Measurements from ENCODE around the gene CAGE1. TPM values are rescaled to one million over a fixed set of nuclear protein-coding genes. Genes with fewer than 3 reads are reported as not detected.

The CAGE1 gene
- total and polyA plus RNA-seq, 2 donors (not counting 1 experiment from before 2014, with no cell fraction given): 0.17 TPM; not detected in 1

GRCh38 chr6:7285416-7285815 is 104.1 kb downstream of the CAGE1 start:
- H3K27ac ChIP-seq (ENCODE audit: insufficient read depth, low read length): no peak overlapping the region
- H3K9ac ChIP-seq (ENCODE audit: insufficient read depth, low read length): no peak overlapping the region
- no peaks in the 10 kb centered on the region for H4K20me1 ChIP-seq (ENCODE audit: control insufficient read depth, extremely low read depth, insufficient read depth, low read length)
- no peaks in the 10 kb centered on the region for H3K79me2 ChIP-seq (ENCODE audit: control insufficient read depth, insufficient read depth, low read length)
- H3K36me3 ChIP-seq (ENCODE audit: control insufficient read depth, insufficient read depth, low read length): peaks cover 7% of the 10 kb centered on the region
- no peak overlapping the region for H2AFZ ChIP-seq (ENCODE audit: low read length)
- H3K4me3 ChIP-seq (replicated peaks in 1 of 4; ENCODE audit: control extremely low read depth in 1 of 4, insufficient read depth in 1 of 4, low read depth in 3 of 4, low read length in 4 of 4): no peak overlapping the region
- no peak for DNase-seq (ENCODE audit: low read depth in 2 of 2)
- no peak overlapping the region for H3K4me2 ChIP-seq (ENCODE audit: extremely low read depth, insufficient read depth, low read length)
- H3K4me1 ChIP-seq (ENCODE audit: control insufficient read depth, extremely low read depth, insufficient read depth, low read length): no peaks in the 10 kb centered on the region
- H3K9me3 ChIP-seq (ENCODE audit: control insufficient read depth, insufficient read depth, low read depth, low read length): no peaks in the 10 kb centered on the region
- TF ChIP-seq CTCF (conservative IDR thresholded peaks at IDR 0.05 in 1 of 2, IDR thresholded peaks at IDR 0.05 in 1 of 2; ENCODE audit: low read depth in 1 of 2, low read length in 2 of 2) (no peak), EZH2 (IDR thresholded peaks at IDR 0.05; ENCODE audit: low read length, missing control alignments) (no peak)
- no peaks in the 10 kb centered on the region for H3K27me3 ChIP-seq (ENCODE audit: control insufficient read depth, insufficient read depth, low read length)

- Histone ChIP-seq H3K27ac (ENCODE audit: insufficient read depth, low read length) (no peak overlapping the region), H3K4me1 (ENCODE audit: control insufficient read depth, extremely low read depth, insufficient read depth, low read length) (no peaks in the 10 kb centered on the region), H3K27me3 (ENCODE audit: control insufficient read depth, insufficient read depth, low read length) (no peaks in the 10 kb centered on the region), H4K20me1 (ENCODE audit: control insufficient read depth, extremely low read depth, insufficient read depth, low read length) (no peaks in the 10 kb centered on the region), H3K9ac (ENCODE audit: insufficient read depth, low read length) (no peak overlapping the region), H2AFZ (ENCODE audit: low read length) (no peak overlapping the region), H3K4me3 (replicated peaks in 1 of 4; ENCODE audit: control extremely low read depth in 1 of 4, insufficient read depth in 1 of 4, low read depth in 3 of 4, low read length in 4 of 4) (no peak overlapping the region), H3K36me3 (ENCODE audit: control insufficient read depth, insufficient read depth, low read length) (peaks cover 2% of the 10 kb centered on the region), H3K4me2 (ENCODE audit: extremely low read depth, insufficient read depth, low read length) (no peak overlapping the region), H3K79me2 (ENCODE audit: control insufficient read depth, insufficient read depth, low read length) (no peaks in the 10 kb centered on the region), H3K9me3 (ENCODE audit: control insufficient read depth, insufficient read depth, low read depth, low read length) (no peaks in the 10 kb centered on the region)
- DNase-seq (ENCODE audit: low read depth in 2 of 2): no peak
- TF ChIP-seq CTCF (conservative IDR thresholded peaks at IDR 0.05 in 1 of 2, IDR thresholded peaks at IDR 0.05 in 1 of 2; ENCODE audit: low read depth in 1 of 2, low read length in 2 of 2) (no peak), EZH2 (IDR thresholded peaks at IDR 0.05; ENCODE audit: low read length, missing control alignments) (no peak)
Measured at GRCh38 chr6:7283676-7284075, 105.9 kb downstream of the CAGE1 start.

- H3K27ac ChIP-seq (ENCODE audit: insufficient read depth, low read length): no peak overlapping the region
- no peaks in the 10 kb centered on the region for H3K4me1 ChIP-seq (ENCODE audit: control insufficient read depth, extremely low read depth, insufficient read depth, low read length)
- no peak overlapping the region for H3K4me3 ChIP-seq (replicated peaks in 1 of 4; ENCODE audit: control extremely low read depth in 1 of 4, insufficient read depth in 1 of 4, low read depth in 3 of 4, low read length in 4 of 4)
- H3K36me3 ChIP-seq (ENCODE audit: control insufficient read depth, insufficient read depth, low read length): peaks cover 2% of the 10 kb centered on the region
- no peak overlapping the region for H2AFZ ChIP-seq (ENCODE audit: low read length)
- H3K9ac ChIP-seq (ENCODE audit: insufficient read depth, low read length): no peak overlapping the region
- no peak overlapping the region for H3K4me2 ChIP-seq (ENCODE audit: extremely low read depth, insufficient read depth, low read length)
- no peaks in the 10 kb centered on the region for H4K20me1 ChIP-seq (ENCODE audit: control insufficient read depth, extremely low read depth, insufficient read depth, low read length)
- DNase-seq (ENCODE audit: low read depth in 2 of 2): no peak
- H3K79me2 ChIP-seq (ENCODE audit: control insufficient read depth, insufficient read depth, low read length): no peaks in the 10 kb centered on the region
- no peaks in the 10 kb centered on the region for H3K9me3 ChIP-seq (ENCODE audit: control insufficient read depth, insufficient read depth, low read depth, low read length)
- no peak for TF ChIP-seq CTCF (conservative IDR thresholded peaks at IDR 0.05 in 1 of 2, IDR thresholded peaks at IDR 0.05 in 1 of 2; ENCODE audit: low read depth in 1 of 2, low read length in 2 of 2)
- no peak for TF ChIP-seq EZH2 (IDR thresholded peaks at IDR 0.05; ENCODE audit: low read length, missing control alignments)
- H3K27me3 ChIP-seq (ENCODE audit: control insufficient read depth, insufficient read depth, low read length): no peaks in the 10 kb centered on the region
Measured at GRCh38 chr6:7282097-7282906, 107.2 kb downstream of the CAGE1 start.

Other genes starting within 250 kb of the CAGE1 start
- 55.7 and 65.6 TPM in 2 replicates for gene SSR1, start 76.5 kb downstream of the CAGE1 start, total RNA-seq
- 237 and 266 TPM in 2 replicates for gene SSR1, start 76.5 kb downstream of the CAGE1 start, polyA plus RNA-seq
- gene RIOK1, start 66 bp upstream of the CAGE1 start, total RNA-seq: 23.9 and 28.7 TPM in 2 replicates
- 11.9 and 13.6 TPM in 2 replicates for gene RIOK1, start 66 bp upstream of the CAGE1 start, polyA plus RNA-seq
- under 0.01 TPM in 1 of 2 replicates, not detected in the other for gene DSP, start 151.9 kb upstream of the CAGE1 start, total RNA-seq
- gene DSP, start 151.9 kb upstream of the CAGE1 start, polyA plus RNA-seq: 0.02 and 3.8 TPM in 2 replicates
- 8.3 and 10.0 TPM in 2 replicates for gene SNRNP48, start 200.5 kb upstream of the CAGE1 start, total RNA-seq
- 7.2 and 9.1 TPM in 2 replicates for gene SNRNP48, start 200.5 kb upstream of the CAGE1 start, polyA plus RNA-seq

Data from fibroblast of lung (primary cell).